Tibial nerve (tissue), 4 donors: Measurements from ENCODE around the gene RNASEH2A.

Source experiments
- EP300 ChIP-seq, 2 donors: sonication (generic); formaldehyde crosslinking; IDR thresholded peaks; one replicate each; pipeline ENCODE4 v1.6.1; 2017; ENCODE audit warnings: antibody characterized with exemption in 2 of 2, mild to moderate bottlenecking in 1 of 2
- TF ChIP-seq, protein P1 (sequence below), 5 experiments: fragments of 200-600 bp in 3 of 5; fragments of 450-650 bp in 2 of 5; sonication (generic) in 3 of 5; IDR thresholded peaks; one replicate each; pipeline ENCODE4 v1.5.1; 2016 to 2019; ENCODE audit warnings: antibody characterized with exemption in 5 of 5, mild to moderate bottlenecking in 3 of 5, moderate library complexity in 2 of 5

GRCh38 chr19:12856653-12857052 is 50.3 kb downstream of the RNASEH2A start:
- TF ChIP-seq, protein P1, sequence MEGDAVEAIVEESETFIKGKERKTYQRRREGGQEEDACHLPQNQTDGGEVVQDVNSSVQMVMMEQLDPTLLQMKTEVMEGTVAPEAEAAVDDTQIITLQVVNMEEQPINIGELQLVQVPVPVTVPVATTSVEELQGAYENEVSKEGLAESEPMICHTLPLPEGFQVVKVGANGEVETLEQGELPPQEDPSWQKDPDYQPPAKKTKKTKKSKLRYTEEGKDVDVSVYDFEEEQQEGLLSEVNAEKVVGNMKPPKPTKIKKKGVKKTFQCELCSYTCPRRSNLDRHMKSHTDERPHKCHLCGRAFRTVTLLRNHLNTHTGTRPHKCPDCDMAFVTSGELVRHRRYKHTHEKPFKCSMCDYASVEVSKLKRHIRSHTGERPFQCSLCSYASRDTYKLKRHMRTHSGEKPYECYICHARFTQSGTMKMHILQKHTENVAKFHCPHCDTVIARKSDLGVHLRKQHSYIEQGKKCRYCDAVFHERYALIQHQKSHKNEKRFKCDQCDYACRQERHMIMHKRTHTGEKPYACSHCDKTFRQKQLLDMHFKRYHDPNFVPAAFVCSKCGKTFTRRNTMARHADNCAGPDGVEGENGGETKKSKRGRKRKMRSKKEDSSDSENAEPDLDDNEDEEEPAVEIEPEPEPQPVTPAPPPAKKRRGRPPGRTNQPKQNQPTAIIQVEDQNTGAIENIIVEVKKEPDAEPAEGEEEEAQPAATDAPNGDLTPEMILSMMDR (IDR thresholded peaks at IDR 0.05) = no peak
- no peak for TF ChIP-seq EP300 (IDR thresholded peaks at IDR 0.05)
